GM21390 (cell line): ENCODE measurements around the gene PRSS38.
"Not testable (repeated sequence)": the region's sequence is repeated elsewhere in the genome, so short reads cannot be mapped to it uniquely, and the experiment has no call there.

Experiments used
- ATAC-seq: cut with Tn5 transposase; IDR thresholded peaks from one replicate; pipeline ENCODE4 v1.9.1; 2021; ENCODE audit not compliant: unreplicated experiment

Gene PRSS38

DNA sequence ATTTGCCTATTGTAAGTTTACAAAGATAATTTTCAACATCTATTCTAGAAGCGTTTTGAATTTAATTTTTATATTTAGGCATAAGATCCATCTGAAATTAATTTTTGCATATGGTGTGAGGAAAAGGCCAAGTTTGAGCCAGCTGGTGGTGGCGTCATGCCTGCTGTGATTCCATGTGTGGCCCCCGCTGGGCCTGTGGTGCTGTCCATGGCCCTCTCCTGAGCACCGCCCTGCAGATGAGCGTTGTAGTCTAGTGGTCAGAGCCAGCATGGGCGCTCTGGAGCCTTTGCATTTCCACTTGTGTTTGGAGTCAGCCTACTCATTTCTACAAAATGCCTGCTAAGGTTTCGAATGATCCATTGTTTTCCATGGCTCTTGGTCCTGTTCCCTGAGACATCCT is 22.7 kb downstream of the PRSS38 start:
- ATAC-seq: no peak

DNA sequence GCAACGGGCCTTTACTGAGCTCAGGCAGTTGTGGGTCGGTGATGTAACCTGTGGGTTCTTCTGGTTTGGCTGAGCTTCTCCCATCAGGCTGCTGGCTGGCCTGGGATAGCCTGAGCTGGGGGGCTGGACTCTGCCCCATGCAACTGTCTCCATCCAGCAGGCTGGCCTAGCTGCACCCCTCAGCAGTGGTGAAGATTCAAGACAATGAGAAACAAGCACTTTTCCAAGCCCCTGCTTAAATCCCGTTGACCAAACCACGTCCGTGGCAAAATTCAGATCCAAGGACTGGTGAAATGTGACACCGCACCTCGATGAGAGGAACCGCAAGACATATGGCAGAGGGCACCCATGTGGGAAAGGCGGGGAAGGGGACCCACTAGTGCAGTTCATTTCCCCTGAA is 25.6 kb downstream of the PRSS38 start:
- ATAC-seq: no peak

GRCh38 chr1:227844320-227845146 is 29.1 kb downstream of the PRSS38 start:
- ATAC-seq: no peak

DNA sequence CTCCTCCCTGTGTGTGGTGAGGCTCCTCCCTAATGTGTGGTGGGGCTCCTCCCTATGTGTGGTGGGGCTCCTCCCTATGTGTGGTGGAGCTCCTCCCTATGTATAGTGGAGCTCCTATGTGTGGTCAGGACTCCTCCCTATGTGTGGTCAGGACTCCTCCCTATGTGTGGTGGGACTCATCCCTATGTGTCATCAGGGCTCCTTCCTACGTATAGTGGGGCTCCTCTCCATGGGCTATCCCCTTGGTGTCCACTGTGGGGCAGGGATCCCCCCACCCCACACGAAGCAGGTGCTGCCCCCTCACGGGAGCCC is 29.6 kb downstream of the PRSS38 start:
- no peak for ATAC-seq

- no peak for ATAC-seq
Observed at GRCh38 chr1:227845519-227845918, 30.0 kb downstream of the PRSS38 start.

- ATAC-seq: no peak
Observed at GRCh38 chr1:227846265-227846858, 30.9 kb downstream of the PRSS38 start.

DNA sequence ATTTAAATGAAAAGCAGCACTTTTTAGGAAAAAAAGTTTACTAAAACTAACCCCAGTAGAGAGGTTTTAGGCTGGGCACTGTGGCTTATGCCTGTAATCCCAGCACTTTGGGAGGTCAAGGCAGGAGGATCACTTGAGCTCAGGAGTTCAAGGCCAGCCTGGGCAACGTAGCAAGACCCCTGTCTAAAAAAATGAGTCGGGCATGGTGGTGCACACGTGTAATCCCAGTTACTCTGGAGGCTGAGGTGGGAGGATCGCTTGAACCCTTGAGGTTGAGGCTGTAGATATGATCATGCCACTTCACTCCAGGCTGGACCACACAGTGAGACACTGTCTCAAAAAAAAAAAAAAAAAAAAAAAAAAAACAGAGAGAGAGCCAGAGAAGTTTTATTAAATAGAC is 31.6 kb downstream of the PRSS38 start:
- ATAC-seq: not testable (repeated sequence)

- no peak for ATAC-seq
Observed at GRCh38 chr1:227848430-227848932, 33.0 kb downstream of the PRSS38 start.

DNA sequence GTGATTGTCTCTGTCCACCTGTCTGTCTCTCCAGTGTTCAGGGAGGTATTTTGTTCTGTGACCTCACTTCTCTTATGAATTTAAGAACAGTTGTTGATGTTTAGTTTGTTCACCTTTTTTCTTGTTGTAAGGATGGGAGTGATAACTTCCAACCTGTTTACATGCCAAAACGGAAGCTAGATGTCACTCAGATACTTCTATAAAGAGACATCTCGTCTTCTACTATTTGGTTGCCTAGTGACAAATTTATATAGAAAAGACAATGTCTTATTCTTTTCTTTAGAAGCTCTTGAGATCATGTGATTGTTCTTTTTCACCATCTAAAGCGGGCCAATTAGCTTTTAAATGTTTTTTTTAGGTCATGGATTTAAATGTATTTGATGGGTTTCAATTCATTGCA is 33.8 kb downstream of the PRSS38 start:
- ATAC-seq: no peak

- no peak for ATAC-seq
Observed at GRCh38 chr1:227854189-227854588, 38.7 kb downstream of the PRSS38 start.

- no peak for ATAC-seq
Observed at GRCh38 chr1:227855687-227856086, 40.2 kb downstream of the PRSS38 start.

DNA sequence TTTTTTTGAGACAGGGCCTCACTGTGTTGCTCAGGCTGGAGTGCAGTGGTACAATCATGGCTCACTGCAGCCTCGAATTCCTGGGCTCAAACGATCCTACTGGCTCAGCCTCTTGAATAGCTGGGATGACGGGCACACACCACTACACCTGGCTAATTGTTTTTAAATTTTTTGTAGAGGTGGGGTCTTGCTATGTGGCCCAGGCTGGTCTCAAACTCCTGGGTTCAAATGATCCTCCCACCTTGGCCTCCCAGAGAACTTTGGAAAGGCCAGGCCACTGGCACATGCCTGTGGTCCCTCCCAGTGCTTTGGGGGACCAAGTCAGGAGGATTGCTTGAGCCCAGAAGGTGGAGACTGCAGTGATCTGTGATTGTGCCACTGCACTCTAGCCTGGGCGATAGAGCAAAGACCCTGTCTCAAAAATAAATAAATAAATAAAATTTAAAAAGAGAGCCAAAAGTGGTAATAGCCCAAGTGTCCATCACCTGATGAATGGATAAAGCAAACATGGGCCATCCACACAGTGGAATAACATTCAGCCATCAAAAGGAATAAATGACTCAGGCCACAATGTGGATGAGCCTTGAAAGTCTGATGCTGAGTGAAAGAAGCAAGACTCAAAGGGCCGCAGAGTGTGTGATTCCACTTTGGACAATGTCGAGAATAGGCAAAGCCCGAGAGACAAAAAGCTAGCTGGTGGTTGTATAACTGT is 40.8 kb downstream of the PRSS38 start:
- no peak for ATAC-seq

DNA sequence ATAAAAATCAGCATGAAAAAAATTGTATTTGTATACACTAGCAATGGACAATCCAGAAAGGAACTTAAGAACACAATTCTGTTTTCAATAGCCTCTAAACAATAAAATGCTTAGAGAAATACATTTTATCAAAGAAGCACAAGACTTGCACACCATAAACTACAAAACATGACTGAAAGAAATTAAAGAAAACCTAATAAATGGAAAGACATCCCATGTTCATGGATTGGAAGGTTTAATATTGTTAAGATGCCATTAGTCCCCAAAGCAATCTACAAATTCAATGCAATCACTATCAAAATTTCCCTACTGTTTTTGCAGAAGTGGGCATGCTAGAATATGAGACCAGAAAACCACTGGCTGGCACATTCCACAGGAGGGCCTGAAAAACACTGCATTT is 49.4 kb downstream of the PRSS38 start:
- no peak for ATAC-seq

- ATAC-seq: no peak
Observed at GRCh38 chr1:227869279-227869842, 53.9 kb downstream of the PRSS38 start.

DNA sequence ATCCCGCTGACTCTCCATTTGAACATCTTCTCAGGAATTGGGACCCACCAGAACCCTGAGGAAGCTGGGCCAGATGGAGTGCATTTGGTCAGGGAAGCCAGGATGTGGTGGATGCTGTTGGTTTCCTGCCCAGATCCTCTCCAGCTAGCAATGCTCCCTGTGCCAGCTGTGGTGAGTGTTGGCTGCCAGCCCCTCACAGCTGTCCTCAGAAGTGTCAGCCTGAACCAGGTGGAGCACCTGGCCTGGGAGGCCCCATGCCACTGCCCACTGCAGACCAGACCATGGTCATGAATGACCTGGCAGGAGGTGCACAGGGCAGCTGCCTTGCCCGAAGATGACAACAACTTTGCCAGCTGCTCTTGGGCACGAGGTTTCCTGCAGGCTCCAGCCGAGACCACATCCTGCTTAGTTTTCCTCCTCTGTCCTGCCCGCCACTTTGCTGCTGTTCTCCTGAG is 54.4 kb downstream of the PRSS38 start:
- ATAC-seq: no peak

DNA sequence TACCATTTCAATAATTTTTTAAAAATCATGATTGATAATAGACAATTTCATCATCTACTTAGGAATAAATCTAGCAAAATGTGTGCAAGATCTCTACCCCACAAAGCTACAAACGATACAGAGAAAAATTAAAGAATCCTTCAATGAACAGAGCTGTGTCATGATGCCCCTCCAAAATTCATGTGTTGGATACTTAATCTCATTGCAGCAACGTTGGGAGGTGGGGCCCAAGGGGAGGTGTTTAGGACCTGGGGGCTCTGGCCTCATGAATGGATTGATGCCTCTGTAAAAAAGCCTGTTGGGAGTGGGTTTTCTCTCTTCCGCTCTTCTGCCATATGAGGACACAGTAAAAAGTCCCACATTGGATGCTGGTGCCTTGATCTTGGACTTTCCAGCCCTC is 54.9 kb downstream of the PRSS38 start:
- no peak for ATAC-seq

DNA sequence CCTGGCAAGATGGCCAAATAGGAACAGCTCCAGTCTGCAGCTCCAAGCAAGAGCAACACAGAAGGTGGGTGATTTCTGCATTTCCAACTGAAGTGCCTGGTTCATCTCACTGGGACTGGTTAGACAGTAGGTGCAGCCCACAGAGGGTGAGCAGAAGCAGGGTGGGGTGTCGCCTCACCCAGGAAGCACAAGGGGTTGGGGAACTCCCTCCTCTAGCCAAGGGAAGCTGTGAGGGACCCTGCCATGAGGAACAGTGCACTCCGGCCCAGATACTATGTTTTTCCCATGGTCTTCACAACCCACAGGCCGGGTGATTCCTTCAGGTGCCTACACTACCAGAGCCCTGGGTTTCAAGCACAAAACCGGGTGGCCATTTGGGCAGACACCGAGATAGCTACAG is 56.4 kb downstream of the PRSS38 start:
- ATAC-seq: not testable (repeated sequence)

- ATAC-seq: not testable (repeated sequence)
Observed at GRCh38 chr1:227877810-227878209, 62.3 kb downstream of the PRSS38 start.

- no peak for ATAC-seq
Observed at GRCh38 chr1:227880342-227880924, 65.0 kb downstream of the PRSS38 start.

DNA sequence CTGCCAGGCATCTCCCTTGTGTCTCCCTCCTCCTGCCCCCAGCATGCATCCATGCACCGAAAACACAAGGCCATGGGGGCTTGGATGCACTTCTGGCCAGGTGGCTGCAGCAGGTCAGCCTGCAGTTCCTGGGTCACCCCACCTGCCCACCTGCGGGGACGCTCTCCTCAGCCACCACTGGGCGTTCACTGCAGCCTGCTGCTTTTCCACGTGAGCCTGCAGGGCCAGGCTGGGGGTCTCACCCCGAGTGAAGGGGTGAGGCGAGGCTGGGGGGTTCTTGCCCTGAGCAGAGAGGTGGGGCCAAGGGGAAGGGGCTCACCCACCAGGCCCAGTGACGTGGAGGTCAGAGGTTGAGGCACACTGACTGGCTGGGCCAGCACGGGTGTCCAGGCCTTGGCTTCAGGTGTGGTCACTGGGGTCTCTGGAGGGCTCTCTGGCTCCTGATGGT is 67.6 kb downstream of the PRSS38 start:
- no peak for ATAC-seq

DNA sequence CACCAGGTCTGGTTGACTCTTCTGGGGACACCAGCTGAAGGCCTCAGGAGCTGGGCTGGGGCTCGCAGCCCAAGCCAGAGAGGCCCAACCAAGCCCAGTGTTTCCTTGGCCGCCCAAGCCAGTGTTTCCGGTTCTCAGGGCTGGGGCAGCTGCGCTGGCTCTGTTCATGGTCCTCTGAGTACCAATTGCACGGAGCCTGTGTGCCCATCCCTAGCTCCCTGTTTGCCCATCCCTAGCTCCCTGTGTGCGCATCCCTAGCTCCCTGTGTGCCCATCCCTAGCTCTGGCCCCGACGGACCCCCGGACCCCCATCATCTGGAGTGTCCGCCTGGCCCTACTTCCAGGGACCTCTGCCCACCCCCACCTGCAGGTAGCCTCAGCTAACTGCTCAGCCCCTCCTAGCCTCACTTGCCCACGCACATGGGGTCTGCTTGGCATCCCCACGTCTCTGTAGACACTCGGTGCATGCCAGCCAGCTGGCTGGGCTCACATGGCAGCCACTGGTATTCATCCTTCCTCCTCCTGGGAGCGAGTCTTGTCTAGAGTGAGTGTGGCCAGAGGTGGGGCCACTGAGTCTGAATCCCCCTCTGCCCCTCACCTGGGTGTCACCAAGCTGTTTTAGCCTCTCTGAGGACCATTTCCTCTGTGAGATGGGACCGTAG is 68.3 kb downstream of the PRSS38 start:
- ATAC-seq: no peak
